CD4-positive, alpha-beta T cell (primary cell): Measurements from ENCODE around the gene NISCH. TPM values are rescaled to one million over a fixed set of nuclear protein-coding genes. Genes with fewer than 3 reads are reported as not detected.

Experiments
- ATAC-seq: fragments of 200-7000 bp; cut with Tn5 transposase; one replicate; pipeline ENCODE4 v1.10.0; 2022; ENCODE audit warnings: mild to moderate bottlenecking; ENCODE audit not compliant: poor library complexity
- CTCF ChIA-PET: fragments of 350-600 bp; sonication (Branson Sonifier 250); formaldehyde crosslinking; loops from one replicate; lab custom pipeline; 2021; ENCODE audit warnings: antibody characterized with exemption, inconsistent platforms; lab: Charles Lee
- POLR2A ChIA-PET: fragments of 350-600 bp; sonication (Branson Sonifier 250); formaldehyde crosslinking; loops from one replicate; lab custom pipeline; 2021; ENCODE audit warnings: antibody characterized with exemption, inconsistent platforms; lab: Charles Lee
- DNase-seq, 14 experiments: peaks; one replicate each; pipeline ENCODE4 v3.0.0-alpha.2; 2013 to 2020; ENCODE audit warnings: mixed read lengths in 2 of 14
- H3K27ac ChIP-seq, 2 donors: one replicate each; pipeline versions ENCODE4 v1.5.1 to v1.7.0; 2013; ENCODE audit warnings: low read length in 2 of 2, low read depth in 1 of 2, mild to moderate bottlenecking in 1 of 2
- H3K27me3 ChIP-seq, 2 experiments: 1 replicate in 1 of 2; 2 replicates in 1 of 2; pipeline versions ENCODE4 v1.6.1 to v1.7.0; 2013; ENCODE audit warnings: low read length in 2 of 2, control low read depth in 1 of 2, mild to moderate bottlenecking in 1 of 2, moderate library complexity in 1 of 2; ENCODE audit not compliant: insufficient read depth in 2 of 2, control insufficient read depth in 1 of 2
- H3K36me3 ChIP-seq: one replicate; pipeline ENCODE4 v1.6.1; 2013; ENCODE audit warnings: low read length, control low read depth; ENCODE audit not compliant: insufficient read depth
- H3K4me1 ChIP-seq: one replicate; pipeline ENCODE4 v1.6.1; 2013; ENCODE audit warnings: low read length, control low read depth; ENCODE audit not compliant: insufficient read depth
- H3K4me3 ChIP-seq: one replicate; pipeline ENCODE4 v1.5.1; 2013; ENCODE audit warnings: mild to moderate bottlenecking, low read length, moderate library complexity
- H3K9me3 ChIP-seq, 2 experiments: 1 replicate in 1 of 2; 2 replicates in 1 of 2; pipeline versions ENCODE4 v1.6.1 to v1.7.0; 2013; ENCODE audit warnings: low read length in 2 of 2, mild to moderate bottlenecking in 2 of 2, control low read depth in 1 of 2, moderate library complexity in 1 of 2; ENCODE audit not compliant: control insufficient read depth in 1 of 2, insufficient read depth in 1 of 2
- H3K27ac Mint-ChIP-seq: one replicate; pipeline ENCODE4 v1.8.0; 2020; ENCODE audit warnings: mixed read lengths
- H3K27me3 Mint-ChIP-seq: one replicate; pipeline ENCODE4 v1.8.0; 2021; ENCODE audit warnings: mixed read lengths
- H3K36me3 Mint-ChIP-seq: one replicate; pipeline ENCODE4 v1.8.0; 2021; ENCODE audit warnings: low read depth, mixed read lengths
- H3K4me1 Mint-ChIP-seq: one replicate; pipeline ENCODE4 v1.8.0; 2021; ENCODE audit warnings: low read depth, mixed read lengths
- H3K4me3 Mint-ChIP-seq: one replicate; pipeline ENCODE4 v1.8.0; 2020; ENCODE audit warnings: mild to moderate bottlenecking, mixed read lengths
- H3K9me3 Mint-ChIP-seq: one replicate; pipeline ENCODE4 v1.8.0; 2020; ENCODE audit warnings: mixed read lengths
- CTCF ChIP-seq: fragments of 200-600 bp; IDR thresholded peaks from one replicate; pipeline ENCODE4 v1.8.0; 2022; ENCODE audit warnings: antibody characterized with exemption, mild to moderate bottlenecking
- intact Hi-C, 2 experiments: fragments of 100-400 bp; cut with DNase I in 1 of 2; cut with micrococcal nuclease in 1 of 2; formaldehyde crosslinking; loops; one replicate each; pipeline versions ENCODE4 v1.15.1 to v1.9.0; 2023 to 2025; cut with DNase I, micrococcal nuclease
- total RNA-seq, 174 experiments: library from RNA in 2 of 174; stranded (reverse) in 2 of 174; gene quantifications; one replicate each; pipeline ENCODE4 v1.2.3 and lab custom pipeline; 2021 to 2026

NISCH gene
- total RNA-seq, 2 experiments from 2014 or later = 160 to 163 TPM

DNA sequence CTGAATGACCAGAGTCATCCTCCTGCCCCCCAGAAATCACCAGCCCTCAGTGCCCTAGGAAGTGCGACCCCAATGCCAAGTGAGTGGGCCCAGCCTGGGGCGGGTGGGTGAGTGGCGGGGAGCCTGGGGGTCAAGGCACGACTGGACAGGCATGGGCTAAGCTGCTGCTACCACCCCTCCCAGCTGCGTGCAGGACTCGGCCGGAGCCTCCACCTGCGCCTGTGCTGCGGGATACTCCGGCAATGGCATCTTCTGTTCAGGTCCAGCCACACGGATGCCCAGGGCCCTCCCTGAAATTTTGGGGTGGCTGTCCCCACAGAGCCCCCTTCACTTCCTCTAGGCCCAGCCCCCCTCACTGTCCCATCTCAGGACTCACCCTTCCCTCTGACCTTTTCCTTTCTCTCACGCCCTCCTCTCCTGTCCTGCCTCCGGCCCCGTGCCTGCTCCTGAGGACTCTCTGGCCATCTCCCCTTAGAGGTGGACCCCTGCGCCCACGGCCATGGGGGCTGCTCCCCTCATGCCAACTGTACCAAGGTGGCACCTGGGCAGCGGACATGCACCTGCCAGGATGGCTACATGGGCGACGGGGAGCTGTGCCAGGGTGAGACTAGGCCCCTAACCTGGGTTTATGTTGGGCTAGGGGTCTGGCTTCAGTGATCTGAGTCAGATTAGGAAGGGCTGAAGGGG lies 61.2 kb downstream of the NISCH start:
- Histone ChIP-seq H3K27ac (no peak overlapping the region), H3K4me1 (no peaks in the 10 kb centered on the region), H3K36me3 (no peaks in the 10 kb centered on the region), H3K27me3 (no peaks in the 10 kb centered on the region), H3K9me3 (no peaks in the 10 kb centered on the region), H3K4me3 (no peak overlapping the region)
- TF ChIP-seq CTCF = no peak
- Mint-ChIP-seq H3K4me1 (no peaks in the 10 kb centered on the region), H3K9me3 (no peaks in the 10 kb centered on the region), H3K27ac (no peak overlapping the region), H3K4me3 (no peak overlapping the region), H3K36me3 (no peaks in the 10 kb centered on the region), H3K27me3 (no peaks in the 10 kb centered on the region)
- ChIA-PET CTCF (no interaction called here), POLR2A (no interaction called here)
- intact Hi-C loops = no loop called here
- ATAC-seq = no peak
- no peak for DNase-seq

- intact Hi-C loops = no loop called here
- no peak overlapping the region for H3K27ac Mint-ChIP-seq
- ATAC-seq = no peak
- no peaks in the 10 kb centered on the region for H3K9me3 Mint-ChIP-seq
- H3K4me1 Mint-ChIP-seq = no peaks in the 10 kb centered on the region
- no peak for TF ChIP-seq CTCF
- H3K4me3 Mint-ChIP-seq = no peak overlapping the region
- no peak overlapping the region for H3K4me3 ChIP-seq
- no peaks in the 10 kb centered on the region for H3K27me3 ChIP-seq
- no peaks in the 10 kb centered on the region for H3K27me3 Mint-ChIP-seq
- no peaks in the 10 kb centered on the region for H3K36me3 Mint-ChIP-seq
- H3K9me3 ChIP-seq = no peaks in the 10 kb centered on the region
- no peak for DNase-seq
- no peaks in the 10 kb centered on the region for H3K4me1 ChIP-seq
- POLR2A ChIA-PET = interaction anchor here (0.7 kb wide), 1 partner anchor 18 kb away, joined by 3 read pairs; the partner anchor contains the start of gene UQCC5
- CTCF ChIA-PET = no interaction called here
- no peak overlapping the region for H3K27ac ChIP-seq
- H3K36me3 ChIP-seq = no peaks in the 10 kb centered on the region
Measured at GRCh38 chr3:52517796-52518722, 62.7 kb downstream of the NISCH start.

GRCh38 chr3:52518723-52519444 lies 63.5 kb downstream of the NISCH start:
- intact Hi-C loops = no loop called here
- no peak for TF ChIP-seq CTCF
- Histone ChIP-seq H3K27ac (no peak overlapping the region), H3K4me3 (no peak overlapping the region), H3K4me1 (no peaks in the 10 kb centered on the region), H3K36me3 (no peaks in the 10 kb centered on the region), H3K27me3 (no peaks in the 10 kb centered on the region), H3K9me3 (no peaks in the 10 kb centered on the region)
- Mint-ChIP-seq H3K9me3 (no peaks in the 10 kb centered on the region), H3K27me3 (no peaks in the 10 kb centered on the region), H3K4me1 (no peaks in the 10 kb centered on the region), H3K36me3 (no peaks in the 10 kb centered on the region), H3K4me3 (no peak overlapping the region), H3K27ac (no peak overlapping the region)
- ChIA-PET POLR2A (no interaction called here), CTCF (no interaction called here)
- DNase-seq (no peak), ATAC-seq (no peak)
